ENCODE data around the gene STXBP5. TPM values are rescaled to one million over a fixed set of nuclear protein-coding genes. Genes with fewer than 3 reads are reported as not detected.

STXBP5 gene
- polyA plus RNA-seq, 1 of the 3 experiments (the other 2 are of a cell fraction), result 9.9 TPM

DNA sequence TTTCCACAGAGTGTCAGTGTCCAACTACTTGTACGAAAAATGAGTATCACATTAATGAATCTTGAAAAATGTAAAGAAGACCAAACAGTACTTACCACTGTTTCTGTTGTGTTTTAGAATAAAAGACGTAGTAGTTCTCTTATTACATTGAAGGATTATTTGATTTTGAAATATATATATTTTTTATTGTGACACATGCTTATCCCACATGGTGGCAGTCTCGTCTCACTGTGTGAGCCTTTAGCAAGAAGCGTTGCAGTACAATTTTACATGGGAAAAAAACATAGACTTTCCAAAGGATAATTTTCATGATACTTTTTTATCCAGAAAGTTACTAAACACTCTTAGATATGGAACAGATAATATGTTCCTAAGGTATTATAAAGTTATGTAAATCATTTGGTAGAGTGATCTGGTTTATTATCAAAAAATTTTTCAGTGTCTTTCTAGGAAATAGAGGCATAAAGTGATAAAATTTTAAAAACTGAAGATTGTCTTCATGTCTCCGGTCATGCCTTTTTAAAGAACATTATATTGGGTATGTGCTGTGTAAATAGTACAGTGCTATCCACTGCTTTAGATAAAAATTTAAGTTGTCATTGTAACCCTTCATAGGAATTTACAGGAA, 186.8 kb downstream of the STXBP5 start:
- no peaks in the 10 kb centered on the region for H3K27me3 ChIP-seq (ENCODE audit: insufficient read depth)
- peaks cover 12 to 22% of the 10 kb centered on the region in 2 experiments for H3K36me3 ChIP-seq (replicated peaks in 1 of 2; ENCODE audit: control insufficient read depth in 1 of 2, insufficient read depth in 2 of 2, low read length in 1 of 2)
- ChIA-PET CTCF (interaction anchor here (0.6 to 3.1 kb wide), 5 partner anchors 8 to 1345 kb away, joined by 3 to 13 read pairs (median 3); no protein-coding TSS in a partner anchor), POLR2A (no interaction called here)
- H3K4me3 ChIP-seq (ENCODE audit: low read depth in 2 of 2, low read length in 1 of 2), result no peak overlapping the region
- TF ChIP-seq RAD21 (IDR thresholded peaks at IDR 0.05; ENCODE audit: low read length), result peak; percentile 64
- no peak for TF ChIP-seq TAF1 (IDR thresholded peaks at IDR 0.05; ENCODE audit: borderline replicate concordance, low read depth, low read length)
- no peak for TF ChIP-seq POLR2AphosphoS5 (IDR thresholded peaks at IDR 0.05; ENCODE audit: low read depth, low read length)
- peak; percentile 23; the same call in 1 of the 2 replicates for TF ChIP-seq SMC3 (IDR thresholded peaks at IDR 0.05; ENCODE audit: low read depth, low read length)
- TF ChIP-seq, protein P1, sequence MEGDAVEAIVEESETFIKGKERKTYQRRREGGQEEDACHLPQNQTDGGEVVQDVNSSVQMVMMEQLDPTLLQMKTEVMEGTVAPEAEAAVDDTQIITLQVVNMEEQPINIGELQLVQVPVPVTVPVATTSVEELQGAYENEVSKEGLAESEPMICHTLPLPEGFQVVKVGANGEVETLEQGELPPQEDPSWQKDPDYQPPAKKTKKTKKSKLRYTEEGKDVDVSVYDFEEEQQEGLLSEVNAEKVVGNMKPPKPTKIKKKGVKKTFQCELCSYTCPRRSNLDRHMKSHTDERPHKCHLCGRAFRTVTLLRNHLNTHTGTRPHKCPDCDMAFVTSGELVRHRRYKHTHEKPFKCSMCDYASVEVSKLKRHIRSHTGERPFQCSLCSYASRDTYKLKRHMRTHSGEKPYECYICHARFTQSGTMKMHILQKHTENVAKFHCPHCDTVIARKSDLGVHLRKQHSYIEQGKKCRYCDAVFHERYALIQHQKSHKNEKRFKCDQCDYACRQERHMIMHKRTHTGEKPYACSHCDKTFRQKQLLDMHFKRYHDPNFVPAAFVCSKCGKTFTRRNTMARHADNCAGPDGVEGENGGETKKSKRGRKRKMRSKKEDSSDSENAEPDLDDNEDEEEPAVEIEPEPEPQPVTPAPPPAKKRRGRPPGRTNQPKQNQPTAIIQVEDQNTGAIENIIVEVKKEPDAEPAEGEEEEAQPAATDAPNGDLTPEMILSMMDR (IDR thresholded peaks at IDR 0.05), result peak; percentile 58
- H3K79me2 ChIP-seq (ENCODE audit: insufficient read depth), result no peaks in the 10 kb centered on the region
- no peaks in the 10 kb centered on the region for H4K20me1 ChIP-seq (ENCODE audit: insufficient read depth)
- H3F3A ChIP-seq (replicated peaks; ENCODE audit: insufficient read depth), result peaks cover 8% of the 10 kb centered on the region
- DNase-seq, result no peak
- no peak overlapping the region for H2AFZ ChIP-seq (ENCODE audit: low read depth)
- no peak overlapping the region for H3K4me2 ChIP-seq
- 88% methylated on average over 5 of the region's 5 CpGs for WGBS (ENCODE audit: low lambda C conversion rate)
- H3K4me1 ChIP-seq (ENCODE audit: control insufficient read depth in 1 of 2, insufficient read depth in 2 of 2, low read depth in 1 of 2, low read length in 1 of 2), result no peaks in the 10 kb centered on the region; a peak in 1 of 4 replicates
- no peaks in the 10 kb centered on the region for H3K9me2 ChIP-seq
- no peaks in the 10 kb centered on the region for H3K9me3 ChIP-seq
- H3K27ac ChIP-seq (ENCODE audit: low read depth in 2 of 2, low read length in 1 of 2), result no peak overlapping the region
- no peak overlapping the region for H3K9ac ChIP-seq

DNA sequence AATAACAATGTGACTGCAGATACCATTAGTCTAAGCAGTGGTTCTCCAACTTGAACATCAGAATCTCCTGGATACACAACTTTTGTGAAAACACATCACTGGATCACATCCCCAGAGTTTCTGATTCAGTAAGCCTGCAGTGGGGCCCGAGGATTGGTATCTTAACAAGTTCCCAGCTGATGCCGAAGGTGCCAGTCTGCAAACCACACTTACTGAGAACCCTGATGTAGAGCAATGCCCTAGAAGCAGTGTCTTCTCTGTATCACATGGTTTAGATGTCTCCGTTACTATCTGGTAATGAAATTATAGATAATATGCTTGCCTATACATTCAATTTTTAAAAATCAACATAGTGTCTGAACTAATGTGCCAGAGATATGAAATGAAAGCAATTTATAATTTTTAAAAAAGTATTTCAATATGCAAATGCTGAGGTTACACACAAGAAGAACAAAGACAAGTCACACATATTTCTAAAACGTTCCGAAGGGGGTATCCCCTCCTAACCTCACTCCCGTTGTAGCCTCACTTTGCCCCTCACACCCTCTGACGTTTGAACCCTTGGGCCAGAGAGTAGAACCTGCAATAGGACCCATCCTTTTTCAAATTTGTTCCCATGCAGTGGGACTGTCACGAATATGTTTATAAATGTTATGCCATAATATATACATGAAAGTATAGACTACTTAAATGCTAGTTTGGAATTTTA, 188.9 kb downstream of the STXBP5 start:
- CTCF ChIA-PET, result interaction anchor here (0.5 to 3.1 kb wide), 3 partner anchors 10 to 16 kb away, joined by 3 to 13 read pairs (median 7); no protein-coding TSS in a partner anchor
- Histone ChIP-seq H3K79me2 (ENCODE audit: insufficient read depth) (no peaks in the 10 kb centered on the region), H4K20me1 (ENCODE audit: insufficient read depth) (no peaks in the 10 kb centered on the region), H3K9me3 (no peaks in the 10 kb centered on the region), H3K4me2 (no peak overlapping the region), H3K27me3 (ENCODE audit: insufficient read depth) (no peaks in the 10 kb centered on the region), H2AFZ (ENCODE audit: low read depth) (no peak overlapping the region), H3K36me3 (replicated peaks in 1 of 2; ENCODE audit: control insufficient read depth in 1 of 2, insufficient read depth in 2 of 2, low read length in 1 of 2) (peaks cover 5 to 17% of the 10 kb centered on the region in 2 experiments), H3F3A (replicated peaks; ENCODE audit: insufficient read depth) (peaks cover 4% of the 10 kb centered on the region), H3K9ac (no peak overlapping the region), H3K4me3 (ENCODE audit: low read depth in 2 of 2, low read length in 1 of 2) (no peak overlapping the region), H3K9me2 (no peaks in the 10 kb centered on the region), H3K27ac (ENCODE audit: low read depth in 2 of 2, low read length in 1 of 2) (no peak overlapping the region), H3K4me1 (ENCODE audit: control insufficient read depth in 1 of 2, insufficient read depth in 2 of 2, low read depth in 1 of 2, low read length in 1 of 2) (no peaks in the 10 kb centered on the region)
- TF ChIP-seq, protein P2, sequence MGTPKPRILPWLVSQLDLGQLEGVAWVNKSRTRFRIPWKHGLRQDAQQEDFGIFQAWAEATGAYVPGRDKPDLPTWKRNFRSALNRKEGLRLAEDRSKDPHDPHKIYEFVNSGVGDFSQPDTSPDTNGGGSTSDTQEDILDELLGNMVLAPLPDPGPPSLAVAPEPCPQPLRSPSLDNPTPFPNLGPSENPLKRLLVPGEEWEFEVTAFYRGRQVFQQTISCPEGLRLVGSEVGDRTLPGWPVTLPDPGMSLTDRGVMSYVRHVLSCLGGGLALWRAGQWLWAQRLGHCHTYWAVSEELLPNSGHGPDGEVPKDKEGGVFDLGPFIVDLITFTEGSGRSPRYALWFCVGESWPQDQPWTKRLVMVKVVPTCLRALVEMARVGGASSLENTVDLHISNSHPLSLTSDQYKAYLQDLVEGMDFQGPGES (IDR thresholded peaks at IDR 0.05; ENCODE audit: low read depth, low read length), result no peak
- TF ChIP-seq, protein P3, sequence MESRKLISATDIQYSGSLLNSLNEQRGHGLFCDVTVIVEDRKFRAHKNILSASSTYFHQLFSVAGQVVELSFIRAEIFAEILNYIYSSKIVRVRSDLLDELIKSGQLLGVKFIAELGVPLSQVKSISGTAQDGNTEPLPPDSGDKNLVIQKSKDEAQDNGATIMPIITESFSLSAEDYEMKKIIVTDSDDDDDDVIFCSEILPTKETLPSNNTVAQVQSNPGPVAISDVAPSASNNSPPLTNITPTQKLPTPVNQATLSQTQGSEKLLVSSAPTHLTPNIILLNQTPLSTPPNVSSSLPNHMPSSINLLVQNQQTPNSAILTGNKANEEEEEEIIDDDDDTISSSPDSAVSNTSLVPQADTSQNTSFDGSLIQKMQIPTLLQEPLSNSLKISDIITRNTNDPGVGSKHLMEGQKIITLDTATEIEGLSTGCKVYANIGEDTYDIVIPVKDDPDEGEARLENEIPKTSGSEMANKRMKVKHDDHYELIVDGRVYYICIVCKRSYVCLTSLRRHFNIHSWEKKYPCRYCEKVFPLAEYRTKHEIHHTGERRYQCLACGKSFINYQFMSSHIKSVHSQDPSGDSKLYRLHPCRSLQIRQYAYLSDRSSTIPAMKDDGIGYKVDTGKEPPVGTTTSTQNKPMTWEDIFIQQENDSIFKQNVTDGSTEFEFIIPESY (IDR thresholded peaks at IDR 0.05; ENCODE audit: borderline replicate concordance, low read depth), result no peak
- TF ChIP-seq EP300 (IDR thresholded peaks at IDR 0.05; ENCODE audit: borderline replicate concordance in 1 of 2, low read depth in 1 of 2, low read length in 1 of 2) (no peak), TEAD4 (IDR thresholded peaks at IDR 0.05; ENCODE audit: borderline replicate concordance, insufficient read depth) (no peak), RXRA (IDR thresholded peaks at IDR 0.05; ENCODE audit: borderline replicate concordance, low read depth) (no peak), GATA2 (CRISPR knock-in tag; IDR thresholded peaks at IDR 0.05) (no peak)
- no peak for DNase-seq
- POLR2A ChIA-PET, result no interaction called here
- 87% methylated on average over 8 of the region's 8 CpGs for WGBS (ENCODE audit: low lambda C conversion rate)

All from SK-N-SH (cell line).